NCI-H748 (cell line): ENCODE data around the gene GDPD5.

Source experiments
- DNase-seq: peaks from one replicate; lab custom pipeline; 2025; ENCODE audit not compliant: unreplicated experiment; lab: John Stamatoyannopoulos, UW

GDPD5 gene

GRCh38 chr11:75516140-75516539, 9.6 kb downstream of the GDPD5 start:
- no peak for DNase-seq

DNA sequence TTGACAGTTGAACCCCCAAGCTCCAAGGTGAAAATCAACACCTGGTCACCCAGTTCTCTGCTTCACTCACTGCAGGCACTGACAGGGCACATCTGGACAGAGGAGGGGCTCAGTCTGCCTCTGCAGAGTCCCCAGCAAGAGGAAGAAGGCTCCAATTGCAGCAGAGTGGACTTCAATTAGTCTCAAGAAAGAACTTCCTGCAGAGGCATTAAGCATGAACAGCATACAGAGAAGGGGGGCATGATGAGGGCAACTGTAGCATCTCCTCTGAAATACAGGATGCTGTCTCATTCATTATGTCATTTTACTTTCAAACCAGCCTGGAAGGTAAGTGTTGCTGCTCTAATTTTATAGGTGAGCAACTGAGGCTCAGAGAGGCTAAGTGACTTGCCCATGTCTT, 11.1 kb downstream of the GDPD5 start:
- no peak for DNase-seq

GRCh38 chr11:75513250-75513649, 12.5 kb downstream of the GDPD5 start:
- DNase-seq, result no peak

- no peak for DNase-seq
Observed at GRCh38 chr11:75510723-75511019, 15.1 kb downstream of the GDPD5 start.

- DNase-seq, result no peak
Observed at GRCh38 chr11:75510004-75510722, 15.6 kb downstream of the GDPD5 start.

DNA sequence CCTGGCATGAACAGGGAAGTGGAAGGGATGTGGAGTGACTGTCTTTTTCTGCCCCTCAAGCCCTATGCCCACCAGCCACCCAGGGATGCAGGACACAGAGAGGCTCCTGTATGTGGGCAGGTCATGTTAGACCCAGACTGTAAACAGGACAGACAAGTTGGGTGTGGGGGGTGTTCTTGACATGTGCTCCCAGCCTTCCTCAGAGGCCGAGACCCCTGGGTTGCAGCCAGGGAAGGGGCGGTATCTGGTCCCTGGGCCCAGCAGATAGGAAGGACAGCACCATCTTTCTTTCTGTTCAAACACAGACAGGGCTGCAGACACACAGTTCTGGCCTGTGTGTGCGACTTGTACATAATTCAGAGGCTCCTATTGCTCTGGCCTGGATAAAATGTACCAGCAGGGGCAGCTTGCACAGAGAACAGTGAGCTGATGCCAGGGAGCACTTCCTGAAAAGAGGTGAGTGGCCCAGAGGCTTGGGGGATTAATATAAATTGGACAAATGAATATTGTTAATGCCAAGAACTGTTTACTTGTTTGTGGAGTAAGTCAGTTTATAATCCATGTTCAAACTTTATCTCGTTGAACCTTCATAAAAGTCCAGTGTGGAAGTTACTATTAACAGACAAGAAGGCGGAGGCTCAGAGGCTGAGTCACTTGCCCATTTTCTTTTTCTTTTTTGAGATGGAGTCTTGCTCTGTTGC, 16.6 kb downstream of the GDPD5 start:
- no peak for DNase-seq

GRCh38 chr11:75508051-75508561, 17.6 kb downstream of the GDPD5 start:
- no peak for DNase-seq

GRCh38 chr11:75507571-75507970, 18.2 kb downstream of the GDPD5 start:
- no peak for DNase-seq

GRCh38 chr11:75506827-75507226, 18.9 kb downstream of the GDPD5 start:
- no peak for DNase-seq

- DNase-seq, result no peak
Observed at GRCh38 chr11:75505916-75506692, 19.6 kb downstream of the GDPD5 start.

- DNase-seq, result no peak
Observed at GRCh38 chr11:75504501-75504900, 21.2 kb downstream of the GDPD5 start.

DNA sequence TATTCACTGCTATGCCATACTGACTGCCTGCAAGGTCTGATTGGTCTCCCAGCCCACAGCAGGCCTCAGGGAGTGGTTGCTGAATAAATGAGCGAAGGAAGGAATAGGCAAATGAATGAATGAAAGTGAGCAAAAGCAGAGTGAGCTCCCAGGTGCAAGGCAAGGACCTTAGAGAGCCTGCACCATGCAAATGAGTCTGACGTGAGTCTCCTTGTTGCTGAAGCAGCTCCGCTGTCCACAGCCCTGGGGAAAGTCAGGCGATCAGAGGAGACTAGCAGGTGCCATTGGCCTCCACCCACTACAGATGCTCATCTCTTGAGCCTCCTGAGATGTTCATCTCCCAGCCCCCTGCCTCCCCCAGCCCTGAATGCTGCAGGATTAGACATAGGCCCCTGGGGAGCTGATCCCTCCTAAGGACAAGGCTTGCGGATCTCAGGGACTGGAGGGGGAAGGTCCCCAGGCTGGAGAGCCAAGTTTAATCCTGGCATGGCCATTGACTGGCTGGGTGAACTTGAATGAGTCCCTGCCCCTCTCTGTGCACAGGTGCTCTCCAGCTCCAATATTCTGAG, 22.1 kb downstream of the GDPD5 start:
- no peak for DNase-seq

DNA sequence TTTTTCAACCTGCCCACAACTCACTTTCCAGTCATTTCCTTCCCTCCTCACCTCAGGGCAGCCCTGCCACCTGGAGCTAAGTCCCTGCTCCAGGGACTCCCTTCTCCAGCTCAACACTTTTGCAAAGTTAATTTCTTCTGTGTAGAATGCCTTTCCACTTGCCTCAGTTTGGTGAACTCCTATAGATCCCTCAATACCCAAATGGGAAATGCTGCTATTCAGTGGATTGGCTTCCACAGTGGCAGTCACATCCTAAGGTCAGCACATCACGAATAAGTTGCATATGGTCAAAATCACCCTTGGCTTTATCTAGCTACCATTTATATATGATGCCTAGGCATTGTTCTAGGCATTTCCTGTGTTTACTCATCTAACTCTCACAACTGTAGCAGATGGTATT, 23.6 kb downstream of the GDPD5 start:
- peak; percentile 26 for DNase-seq

DNA sequence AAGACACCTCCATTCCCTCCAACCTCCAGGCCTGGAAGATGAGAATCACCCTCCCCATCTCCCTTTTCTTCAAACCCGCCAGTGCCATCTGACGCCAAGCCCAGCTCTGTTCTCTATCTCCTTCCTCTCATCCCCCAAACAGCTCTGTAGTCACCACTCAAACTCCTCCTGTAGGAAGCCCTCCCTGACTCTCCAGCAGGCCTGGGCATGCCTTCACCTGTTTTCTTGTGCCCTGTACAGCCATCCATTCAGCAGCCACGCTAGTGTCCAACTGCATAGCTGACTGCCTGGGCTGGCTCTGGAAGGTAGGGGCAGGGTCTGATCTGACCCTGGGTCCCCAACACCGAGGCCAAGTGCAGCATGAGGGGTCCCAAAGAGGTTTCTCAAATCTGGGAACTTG, 25.0 kb downstream of the GDPD5 start:
- DNase-seq, result no peak

- no peak for DNase-seq
Observed at GRCh38 chr11:75499423-75500190, 26.1 kb downstream of the GDPD5 start.

- DNase-seq, result no peak
Observed at GRCh38 chr11:75498556-75499255, 27.0 kb downstream of the GDPD5 start.

- DNase-seq, result no peak
Observed at GRCh38 chr11:75497788-75498409, 27.8 kb downstream of the GDPD5 start.

DNA sequence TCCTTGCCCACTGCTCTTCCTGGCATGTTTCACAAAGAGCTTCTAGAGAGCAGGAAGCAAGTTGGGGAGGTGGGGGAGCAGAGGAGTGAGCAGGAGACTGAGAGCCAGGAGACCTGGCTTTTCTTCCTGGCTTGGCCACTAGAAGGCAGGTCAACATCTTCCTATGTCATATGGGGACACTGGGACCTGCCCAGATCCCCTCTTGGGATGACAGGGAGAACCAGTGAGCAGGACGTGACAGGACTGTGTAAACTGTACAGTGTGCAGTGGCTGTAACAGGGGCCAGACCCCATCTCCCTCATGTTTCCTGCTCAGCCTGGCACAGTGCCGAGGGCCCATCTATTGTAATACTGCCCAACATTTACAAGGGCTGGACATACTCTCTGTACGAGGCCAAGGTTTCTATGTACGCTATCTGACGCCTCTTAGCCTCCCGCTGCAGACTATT, 29.4 kb downstream of the GDPD5 start:
- DNase-seq, result no peak

DNA sequence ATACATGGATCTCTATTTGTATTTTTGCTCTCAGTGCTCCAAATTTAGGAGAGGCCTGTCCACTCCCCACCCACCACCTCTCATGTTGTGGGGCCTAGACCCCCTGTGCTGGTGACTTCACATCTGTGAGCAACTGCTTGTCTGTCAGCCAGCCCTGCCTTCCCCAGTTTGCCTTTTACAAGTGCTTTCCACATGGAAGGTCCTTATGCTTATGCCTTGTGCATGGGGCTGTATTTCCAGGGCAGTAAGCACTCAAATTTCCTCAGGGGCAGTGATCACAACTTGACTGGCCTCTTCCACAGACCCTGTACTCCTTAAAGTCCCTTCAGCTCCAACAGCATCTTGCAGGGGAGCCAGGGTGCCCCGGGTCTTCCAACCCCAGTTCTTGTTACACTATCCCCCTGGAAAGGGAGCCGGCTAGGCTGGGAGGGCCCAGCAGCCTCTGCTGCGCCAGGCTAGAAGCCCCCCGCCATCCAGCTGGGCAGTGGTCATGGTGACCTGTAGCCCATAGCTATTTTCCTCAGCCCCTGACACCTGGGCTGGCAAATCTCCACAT, 29.9 kb downstream of the GDPD5 start:
- DNase-seq, result no peak
